ENCODE measurements around the gene PHACTR1.

Gene PHACTR1

GRCh38 chr6:12993283-12993898 is 276.8 kb downstream of the PHACTR1 start:
- DNase-seq (ENCODE audit: low spot score) = no peak

- DNase-seq (ENCODE audit: low spot score) = no peak
Measured at GRCh38 chr6:12995419-12995818, 278.9 kb downstream of the PHACTR1 start.

GRCh38 chr6:13000537-13000936 is 284.0 kb downstream of the PHACTR1 start:
- DNase-seq (ENCODE audit: low spot score) = no peak

- DNase-seq (ENCODE audit: low spot score) = no peak
Measured at GRCh38 chr6:13001927-13002326, 285.4 kb downstream of the PHACTR1 start.

- DNase-seq (ENCODE audit: low spot score) = no peak
Measured at GRCh38 chr6:13004601-13005000, 288.0 kb downstream of the PHACTR1 start.

- DNase-seq (ENCODE audit: low spot score) = no peak
Measured at GRCh38 chr6:13005994-13006393, 289.4 kb downstream of the PHACTR1 start.

- no peak for DNase-seq (ENCODE audit: low spot score)
Measured at GRCh38 chr6:13006578-13007300, 290.2 kb downstream of the PHACTR1 start.

GRCh38 chr6:13007744-13008143 is 291.2 kb downstream of the PHACTR1 start:
- DNase-seq (ENCODE audit: low spot score) = no peak

GRCh38 chr6:13009031-13009430 is 292.5 kb downstream of the PHACTR1 start:
- DNase-seq (ENCODE audit: low spot score) = no peak

GRCh38 chr6:13009461-13009860 is 292.9 kb downstream of the PHACTR1 start:
- no peak for DNase-seq (ENCODE audit: low spot score)

- no peak for DNase-seq (ENCODE audit: low spot score)
Measured at GRCh38 chr6:13011612-13012146, 295.1 kb downstream of the PHACTR1 start.

GRCh38 chr6:13012296-13012695 is 295.7 kb downstream of the PHACTR1 start:
- no peak for DNase-seq (ENCODE audit: low spot score)

GRCh38 chr6:13012977-13013680 is 296.6 kb downstream of the PHACTR1 start:
- peak; percentile 29 for DNase-seq (ENCODE audit: low spot score)

GRCh38 chr6:13013681-13014503 is 297.3 kb downstream of the PHACTR1 start:
- DNase-seq (ENCODE audit: low spot score) = peak; percentile 71

GRCh38 chr6:13014504-13015378 is 298.2 kb downstream of the PHACTR1 start:
- peak; percentile 43 for DNase-seq (ENCODE audit: low spot score)

- DNase-seq (ENCODE audit: low spot score) = no peak
Measured at GRCh38 chr6:13015379-13015681, 298.8 kb downstream of the PHACTR1 start.

- no peak for DNase-seq (ENCODE audit: low spot score)
Measured at GRCh38 chr6:13024616-13025015, 308.0 kb downstream of the PHACTR1 start.

GRCh38 chr6:13025893-13026499 is 309.4 kb downstream of the PHACTR1 start:
- DNase-seq (ENCODE audit: low spot score) = peak; percentile 33

GRCh38 chr6:13026557-13026956 is 310.0 kb downstream of the PHACTR1 start:
- DNase-seq (ENCODE audit: low spot score) = peak; percentile 38

- DNase-seq (ENCODE audit: low spot score) = no peak
Measured at GRCh38 chr6:13027207-13027606, 310.6 kb downstream of the PHACTR1 start.

- DNase-seq (ENCODE audit: low spot score) = no peak
Measured at GRCh38 chr6:13030396-13030795, 313.8 kb downstream of the PHACTR1 start.
